GM21447 (cell line): ENCODE results near the gene CYP2D6.
"Not testable (repeated sequence)": the region's sequence is repeated elsewhere in the genome, so short reads cannot be mapped to it uniquely, and the experiment has no call there.

ENCODE experiments used
- ATAC-seq: cut with Tn5 transposase; IDR thresholded peaks from one replicate; pipeline ENCODE4 v1.9.1; 2021; ENCODE audit not compliant: unreplicated experiment

Gene CYP2D6

DNA sequence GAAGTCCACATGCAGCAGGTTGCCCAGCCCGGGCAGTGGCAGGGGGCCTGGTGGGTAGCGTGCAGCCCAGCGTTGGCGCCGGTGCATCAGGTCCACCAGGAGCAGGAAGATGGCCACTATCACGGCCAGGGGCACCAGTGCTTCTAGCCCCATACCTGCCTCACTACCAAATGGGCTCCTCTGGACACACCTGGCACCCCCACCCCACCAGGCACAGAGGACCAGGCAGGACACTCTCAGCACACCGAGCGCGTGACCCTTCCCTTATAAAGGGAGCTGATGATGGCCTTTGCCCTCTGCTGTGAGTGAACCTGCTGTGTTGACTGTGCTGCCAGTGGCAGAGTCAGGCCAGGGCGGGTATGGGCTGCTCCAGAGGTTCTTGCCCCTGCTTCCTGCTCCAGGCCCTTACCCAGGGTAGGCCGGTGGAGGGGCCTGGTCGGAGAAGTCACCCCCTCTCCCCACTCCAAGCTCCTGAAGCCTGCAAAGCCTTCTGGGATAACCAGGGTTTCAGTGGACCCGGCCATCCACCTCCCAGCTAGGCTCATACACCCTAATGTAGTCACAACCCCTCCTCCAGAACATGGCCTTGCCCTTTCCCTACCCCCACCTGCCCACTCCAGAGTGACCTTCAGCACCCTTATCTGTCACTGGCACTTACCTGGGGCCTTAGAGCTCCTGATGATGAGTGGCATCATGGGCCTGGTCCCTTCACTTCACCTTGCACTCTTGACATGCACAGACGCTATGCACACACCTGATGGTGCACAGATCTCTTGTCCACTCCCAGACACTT, at the start of gene CYP2D6:
CYP2D6 (minus strand) TSS at position 172 of the 793 bp plus-strand sequence; CDS start at position 153, 19 bp downstream.
- ATAC-seq = not testable (repeated sequence)

DNA sequence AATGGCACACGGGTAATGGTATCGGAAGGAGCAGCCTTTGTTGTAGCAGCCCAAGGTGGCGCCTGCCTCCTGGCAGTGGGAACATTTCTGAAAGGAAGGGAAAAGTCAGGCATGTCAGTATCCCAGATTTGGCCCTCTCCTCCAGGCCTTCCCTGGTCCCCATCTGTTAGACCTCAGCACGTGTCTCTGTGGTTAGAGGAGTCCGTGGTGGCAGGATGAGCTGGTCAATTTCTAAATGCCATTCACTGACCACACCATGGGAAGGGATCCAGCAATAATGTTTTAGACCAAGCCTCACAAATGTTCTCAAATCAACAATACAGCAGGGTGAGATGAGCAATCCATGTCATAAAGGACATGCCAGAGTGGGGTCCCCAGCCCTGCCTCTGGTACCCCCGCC, 49.0 kb upstream of the CYP2D6 start:
- ATAC-seq = no peak

GRCh38 chr22:42178910-42179519, 48.4 kb upstream of the CYP2D6 start:
- no peak for ATAC-seq

DNA sequence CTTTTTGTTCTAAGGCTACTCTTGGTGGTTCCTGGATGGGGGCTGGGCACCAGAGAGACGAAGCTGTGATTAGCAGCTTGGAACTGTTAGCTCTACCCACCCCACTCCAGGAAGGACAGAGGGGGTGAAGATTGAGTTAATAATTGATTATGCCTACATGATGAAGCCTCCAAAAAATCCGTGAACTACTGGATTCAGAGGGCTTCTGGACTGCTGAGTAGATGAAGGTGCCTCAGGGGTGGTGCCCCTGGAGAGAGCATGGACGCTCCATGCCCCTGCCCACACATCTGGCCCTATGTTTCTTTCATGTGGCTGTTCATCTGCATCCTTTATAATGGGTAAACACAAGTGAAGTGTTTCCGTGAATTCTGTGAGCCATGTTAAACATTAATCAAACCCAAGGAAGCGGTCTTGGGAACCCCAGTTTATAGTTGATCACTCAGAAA, 47.3 kb upstream of the CYP2D6 start:
- ATAC-seq = no peak

GRCh38 chr22:42176255-42176915, 45.8 kb upstream of the CYP2D6 start:
- ATAC-seq = no peak

DNA sequence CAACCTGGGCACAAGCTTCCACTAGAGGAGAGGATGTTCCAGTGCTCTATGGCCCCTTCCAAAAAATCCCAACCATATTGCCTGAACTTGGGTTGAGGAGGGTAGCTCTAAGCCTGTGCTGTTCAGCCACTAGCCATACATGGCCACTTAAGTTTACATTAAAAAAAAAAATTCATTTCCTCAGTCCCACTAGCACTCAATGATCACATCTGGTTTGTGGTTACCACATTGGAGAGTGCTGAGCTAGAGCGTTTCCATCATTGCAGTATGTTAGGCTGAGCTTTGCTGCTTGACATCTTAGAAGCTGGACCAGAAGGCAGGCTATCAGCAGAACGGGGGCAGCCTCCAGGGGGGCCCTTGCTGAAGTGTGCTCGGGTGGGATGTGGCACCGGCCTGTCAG, 43.5 kb upstream of the CYP2D6 start:
- no peak for ATAC-seq

DNA sequence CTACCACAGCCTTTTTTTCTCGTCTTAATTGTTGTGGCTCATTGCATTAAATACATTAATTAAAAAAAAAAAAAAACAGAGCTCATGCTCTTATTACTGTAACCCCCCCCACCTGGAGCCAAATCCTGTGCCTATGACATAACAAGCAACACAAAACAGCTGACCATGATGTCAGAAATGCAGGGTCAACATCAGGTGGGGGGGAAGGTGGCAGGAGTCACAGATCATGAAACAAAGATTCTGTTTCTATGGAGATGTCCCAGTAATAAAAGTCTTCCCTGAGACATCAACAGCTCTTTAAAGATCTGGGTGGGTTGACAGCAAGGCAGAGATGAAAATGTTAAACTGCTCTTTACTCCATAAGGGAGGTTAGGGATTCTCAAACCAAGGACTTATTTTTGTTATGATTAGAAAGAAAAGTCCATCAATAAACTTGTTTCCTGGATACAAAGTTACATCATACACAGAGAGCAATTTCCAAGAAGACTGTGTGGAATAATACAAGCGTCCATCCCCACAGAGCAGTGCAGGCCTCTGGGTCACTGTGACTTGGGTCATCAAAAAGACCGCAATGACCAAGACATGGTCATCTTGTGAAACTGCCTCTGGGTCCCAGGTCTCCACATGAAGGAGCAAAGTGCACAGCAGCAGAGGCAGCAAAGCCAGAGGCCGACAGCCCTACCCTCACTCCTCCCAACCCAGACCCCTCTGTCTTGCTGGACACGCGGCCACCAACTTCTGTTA, 42.7 kb upstream of the CYP2D6 start:
- no peak for ATAC-seq

- ATAC-seq = no peak
Measured at GRCh38 chr22:42172773-42173172, 42.2 kb upstream of the CYP2D6 start.

- no peak for ATAC-seq
Measured at GRCh38 chr22:42171946-42172719, 41.5 kb upstream of the CYP2D6 start.

GRCh38 chr22:42171417-42171816, 40.8 kb upstream of the CYP2D6 start:
- ATAC-seq = no peak

DNA sequence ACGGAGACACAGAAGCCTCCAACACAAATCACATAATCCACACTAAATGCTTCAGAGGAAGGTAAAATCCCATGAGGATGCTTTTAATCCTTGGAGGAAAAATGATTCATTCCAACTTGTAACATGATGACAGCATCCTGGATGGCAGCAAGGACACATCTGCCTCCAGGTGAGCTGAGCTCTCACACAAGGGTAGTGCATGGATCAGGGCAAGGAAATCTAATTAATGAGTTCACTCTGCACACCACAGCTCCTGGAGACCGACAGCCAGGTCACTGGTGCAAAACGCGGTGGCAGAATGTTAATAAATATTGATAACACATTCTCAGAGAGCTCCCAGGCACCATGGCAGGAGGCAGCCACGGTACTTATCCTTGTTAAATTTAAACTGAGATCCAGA, 40.3 kb upstream of the CYP2D6 start:
- no peak for ATAC-seq

DNA sequence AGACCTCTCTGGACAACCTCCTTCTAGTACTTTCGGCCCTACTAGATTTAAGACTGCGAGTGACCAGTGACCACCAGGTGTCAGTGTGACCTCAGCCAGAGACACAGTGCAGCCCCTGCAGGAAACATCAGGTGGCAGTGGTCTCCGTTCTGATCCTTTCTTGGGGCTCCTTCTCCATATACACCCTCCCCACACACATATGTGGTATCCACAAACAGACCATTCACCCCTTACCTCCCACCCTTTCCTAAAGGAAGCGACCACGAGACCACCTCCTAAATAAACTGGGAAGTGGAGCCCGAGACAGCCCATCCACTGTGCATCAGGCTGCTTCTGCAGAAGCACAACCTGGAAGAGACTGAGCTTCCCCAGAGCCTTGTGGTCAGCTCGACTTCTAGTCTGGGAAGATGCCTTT, 38.5 kb upstream of the CYP2D6 start:
- ATAC-seq = no peak

- no peak for ATAC-seq
Measured at GRCh38 chr22:42168476-42168875, 37.9 kb upstream of the CYP2D6 start.

DNA sequence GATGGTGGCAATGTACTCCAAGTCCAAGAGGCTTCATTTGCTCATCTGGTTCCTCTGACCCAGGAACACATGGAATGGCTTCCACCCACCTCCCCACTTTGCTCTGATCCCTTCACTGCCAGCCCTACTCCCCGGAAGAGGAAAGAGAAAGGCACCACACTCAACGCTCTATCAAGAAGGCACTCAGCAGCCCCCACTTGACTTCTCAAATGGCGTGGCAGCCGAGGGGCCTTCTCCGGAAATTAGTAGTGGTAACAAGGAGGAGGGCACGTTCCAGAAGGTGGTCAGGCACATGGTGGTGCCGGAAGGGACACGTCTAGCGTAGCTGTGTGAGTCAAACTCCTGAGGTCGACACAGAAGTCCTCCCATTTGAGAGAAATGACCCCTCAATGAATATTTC, 36.5 kb upstream of the CYP2D6 start:
- no peak for ATAC-seq

DNA sequence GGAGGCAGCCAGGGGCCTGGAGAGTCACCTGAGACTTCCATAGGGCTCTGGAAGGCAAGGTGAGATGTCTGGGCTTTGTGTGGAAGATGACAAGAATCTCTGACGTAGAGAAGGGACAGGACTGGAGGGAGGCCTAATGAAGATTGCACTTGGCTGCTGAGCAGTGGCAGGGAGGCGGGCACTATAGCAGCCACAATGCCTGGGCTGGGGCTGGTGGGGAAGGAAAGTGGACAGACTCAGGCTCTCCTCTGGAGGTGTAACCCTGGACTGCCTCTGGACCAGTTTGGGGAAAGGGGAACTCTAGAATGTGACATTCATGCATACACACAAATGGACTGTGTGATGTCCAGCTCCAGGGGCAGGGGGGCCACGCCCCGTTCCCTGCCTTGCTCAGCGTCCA, 34.3 kb upstream of the CYP2D6 start:
- ATAC-seq = no peak

GRCh38 chr22:42163515-42163914, 32.9 kb upstream of the CYP2D6 start:
- ATAC-seq = no peak

DNA sequence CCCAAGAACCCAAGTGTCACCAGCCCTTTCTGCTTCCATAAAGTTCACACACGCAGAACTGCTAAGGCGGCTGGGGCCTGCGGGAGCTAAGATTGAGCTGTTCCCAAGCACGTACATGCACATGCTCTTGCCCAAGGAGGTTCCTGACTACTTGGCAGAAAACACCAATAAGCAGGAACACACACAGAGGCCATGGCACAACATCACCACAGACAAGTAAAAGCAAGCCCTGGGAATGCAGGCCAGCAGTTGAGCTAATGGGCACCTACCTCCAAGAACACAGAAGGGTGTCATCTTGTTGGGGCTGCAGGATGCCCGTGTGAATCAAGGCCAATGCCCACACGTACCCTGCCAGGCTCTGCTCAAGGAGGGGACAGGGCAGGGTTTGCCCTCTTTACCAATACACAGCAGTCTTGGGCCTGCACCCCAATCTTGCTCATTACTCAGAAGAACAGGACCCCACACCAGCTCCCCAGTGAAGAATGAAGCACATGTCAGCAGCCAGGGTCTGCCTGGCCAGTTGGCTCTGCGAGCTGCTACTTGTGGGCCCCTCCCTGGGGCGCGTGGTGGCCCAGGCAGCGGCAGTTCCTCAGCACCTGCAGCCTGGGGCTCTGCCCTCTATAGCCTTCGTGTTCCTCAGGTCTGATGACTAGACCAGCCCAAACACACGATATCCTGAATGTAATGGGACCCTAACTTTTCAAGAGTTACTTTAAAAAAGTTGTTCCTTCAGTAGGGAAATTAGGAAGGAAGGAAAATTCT, 32.3 kb upstream of the CYP2D6 start:
- no peak for ATAC-seq

DNA sequence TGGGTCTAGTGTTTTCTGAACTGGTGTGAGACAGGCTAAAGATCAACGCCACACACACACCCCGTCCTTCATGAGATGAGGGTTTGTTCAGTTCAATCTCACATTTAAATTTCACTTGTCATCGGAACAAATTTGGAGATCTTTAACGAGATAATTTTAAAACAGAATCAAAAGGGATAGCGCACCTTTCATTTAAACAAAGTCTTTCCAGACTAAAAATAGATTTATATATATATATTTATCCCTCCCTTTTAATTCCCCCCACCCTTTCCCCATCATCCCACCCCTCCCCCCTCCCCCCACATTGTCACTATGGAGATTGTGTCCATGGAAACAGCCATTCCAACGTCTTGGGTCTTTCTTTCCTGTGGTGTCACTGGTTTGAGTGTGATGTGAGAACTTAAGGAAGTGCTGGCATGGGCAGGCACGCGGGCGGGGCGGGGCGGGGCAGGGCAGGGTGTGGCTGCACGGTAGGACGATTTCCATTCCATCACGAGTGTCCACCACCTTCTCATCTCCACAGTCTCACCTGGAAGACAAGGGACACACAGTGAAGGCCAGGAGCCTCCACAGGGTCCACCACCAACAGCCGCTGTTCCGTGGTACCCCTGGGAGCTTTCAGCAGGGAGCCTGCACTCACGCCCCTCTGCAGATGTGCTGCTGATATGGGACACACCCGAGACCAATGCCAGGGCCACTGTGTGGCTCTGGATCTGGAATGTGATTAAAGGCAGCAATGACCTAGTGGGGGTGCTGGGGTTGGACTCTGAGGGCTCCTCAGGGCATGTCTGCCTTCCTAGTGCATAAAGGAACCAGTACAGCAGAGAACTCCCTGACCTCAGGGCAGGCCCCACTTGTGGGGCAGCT, 30.5 kb upstream of the CYP2D6 start:
- no peak for ATAC-seq

DNA sequence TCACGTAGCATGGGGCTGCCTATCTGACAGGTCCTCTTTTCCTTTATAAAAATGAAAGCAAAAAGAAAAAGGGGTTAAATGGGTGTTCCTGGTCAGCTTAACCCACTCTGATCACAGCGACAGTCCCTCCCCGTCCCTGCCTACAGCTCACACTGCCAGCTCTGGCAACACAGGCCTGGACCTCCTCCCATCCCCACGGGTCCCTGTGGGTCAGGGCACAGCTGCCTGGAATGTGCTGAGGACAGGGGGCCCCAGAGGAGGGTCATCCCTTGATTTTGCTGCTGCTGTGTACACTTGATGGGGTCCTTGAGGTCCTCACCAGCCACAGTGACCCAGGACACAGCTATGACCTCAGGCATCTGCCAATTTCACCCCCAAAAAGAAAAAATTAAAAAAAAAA, 29.6 kb upstream of the CYP2D6 start:
- no peak for ATAC-seq
